ENCODE measurements around the gene ARMH3.

The ARMH3 gene

DNA sequence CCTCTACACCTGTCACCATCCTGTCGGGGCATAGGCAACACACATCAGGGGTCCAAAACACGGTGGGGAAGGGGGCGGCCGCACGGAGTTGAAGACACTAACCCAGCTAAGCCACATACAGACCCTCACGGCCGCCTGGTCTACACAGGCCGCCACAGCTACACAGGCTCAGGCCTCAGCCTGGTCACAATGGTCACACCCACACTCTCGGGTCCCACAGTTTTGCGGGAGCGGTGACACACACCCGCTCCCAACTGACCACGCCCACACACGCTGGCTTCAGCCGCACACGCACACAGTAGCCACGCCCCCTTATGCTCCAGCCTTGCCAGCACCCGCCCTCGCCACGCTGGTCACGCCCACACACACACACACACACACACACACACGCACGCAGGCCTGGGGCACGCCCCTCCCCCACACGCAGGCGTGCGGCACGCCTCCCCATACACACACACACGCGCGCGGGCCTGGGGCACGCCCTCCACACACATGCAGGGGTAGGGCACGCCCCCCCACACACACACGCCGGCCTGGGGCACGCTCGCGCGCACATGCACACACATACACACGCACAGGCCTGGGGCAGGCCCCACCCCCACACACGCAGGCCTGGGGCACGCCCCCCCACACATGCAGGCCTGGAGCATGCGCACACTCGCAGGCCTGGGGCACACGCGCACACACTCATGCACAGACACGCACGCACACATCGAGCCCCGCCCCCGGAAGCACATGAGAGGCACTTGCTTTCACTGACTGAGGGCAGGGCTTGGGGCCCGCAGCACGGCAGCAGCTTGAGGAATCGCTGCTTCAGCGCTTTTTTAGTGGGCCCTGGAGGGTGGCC is 225.4 kb downstream of the ARMH3 start:
- DNase-seq (ENCODE audit: low read depth) = peak; percentile 78

DNA sequence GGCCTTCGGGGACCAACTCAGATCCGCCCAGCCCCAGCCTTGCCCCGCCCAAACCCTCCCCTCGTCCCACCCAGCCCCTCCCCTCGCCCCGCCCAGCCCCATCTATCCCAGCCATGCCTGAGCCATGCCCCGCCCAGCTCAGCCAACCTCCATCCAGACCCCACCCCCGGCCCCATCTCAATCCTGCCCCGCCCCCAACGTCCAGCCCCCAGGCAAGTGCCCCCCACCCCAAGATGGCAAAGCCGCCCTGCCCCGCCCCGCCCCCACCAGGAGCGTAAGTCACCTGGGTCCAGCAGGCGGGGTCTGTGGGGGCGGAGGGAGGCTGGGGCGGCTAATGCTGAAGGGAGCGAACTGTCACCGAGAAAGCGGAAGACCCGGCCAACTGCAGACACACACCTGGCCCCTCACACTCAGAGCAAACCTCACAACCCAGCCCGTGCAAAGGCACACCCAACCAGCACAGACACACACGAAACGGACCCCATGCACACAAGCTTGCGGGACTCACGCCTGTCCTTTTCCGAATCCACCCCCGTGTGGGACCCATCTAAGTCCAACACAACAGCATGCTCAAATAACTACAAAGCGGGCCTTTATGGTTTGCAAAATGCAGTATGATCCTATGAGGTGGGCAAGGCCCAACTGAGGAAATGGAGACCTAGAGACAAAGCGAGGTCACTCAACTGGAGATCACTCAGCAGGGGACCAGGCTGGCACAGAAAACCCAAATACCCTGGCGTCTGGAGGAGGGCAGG is 226.2 kb downstream of the ARMH3 start:
- DNase-seq (ENCODE audit: low read depth) = peak; percentile 31

GRCh38 chr10:101828766-101829551 is 227.0 kb downstream of the ARMH3 start:
- no peak for DNase-seq (ENCODE audit: low read depth)

DNA sequence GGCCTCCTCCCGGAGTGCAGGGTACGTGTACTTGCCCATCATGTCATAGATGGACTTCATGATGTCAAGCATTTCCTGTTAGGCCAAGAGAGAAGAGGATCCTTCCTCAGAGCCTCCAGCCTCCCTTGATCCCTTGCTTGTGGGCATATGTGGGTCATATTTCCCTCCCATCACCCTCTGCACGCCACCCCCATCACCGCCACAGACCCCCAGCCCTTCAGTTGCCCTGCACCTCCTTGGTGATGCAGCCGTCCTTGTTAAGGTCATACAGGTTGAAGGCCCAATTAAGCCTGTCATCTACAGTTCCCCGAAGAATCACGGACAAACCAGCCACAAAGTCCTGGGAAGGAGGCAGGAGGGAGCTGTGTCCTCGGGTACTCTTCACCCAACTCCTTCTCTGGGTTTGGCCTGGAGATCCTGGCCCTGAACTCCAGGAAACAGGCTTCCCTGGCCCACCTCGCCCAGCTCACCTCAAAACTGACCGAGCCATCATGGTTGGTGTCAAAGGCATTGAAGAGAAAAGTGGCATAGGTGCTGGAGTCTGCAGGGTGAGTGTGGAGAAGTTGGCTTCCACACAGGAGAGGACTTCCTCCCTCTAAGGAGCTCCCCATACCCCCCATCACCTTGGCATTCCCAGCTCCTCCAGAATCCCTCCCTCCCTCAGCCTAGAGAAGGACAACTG is 227.9 kb downstream of the ARMH3 start:
- no peak for DNase-seq (ENCODE audit: low read depth)

GRCh38 chr10:101826852-101827434 is 229.0 kb downstream of the ARMH3 start:
- no peak for DNase-seq (ENCODE audit: low read depth)

DNA sequence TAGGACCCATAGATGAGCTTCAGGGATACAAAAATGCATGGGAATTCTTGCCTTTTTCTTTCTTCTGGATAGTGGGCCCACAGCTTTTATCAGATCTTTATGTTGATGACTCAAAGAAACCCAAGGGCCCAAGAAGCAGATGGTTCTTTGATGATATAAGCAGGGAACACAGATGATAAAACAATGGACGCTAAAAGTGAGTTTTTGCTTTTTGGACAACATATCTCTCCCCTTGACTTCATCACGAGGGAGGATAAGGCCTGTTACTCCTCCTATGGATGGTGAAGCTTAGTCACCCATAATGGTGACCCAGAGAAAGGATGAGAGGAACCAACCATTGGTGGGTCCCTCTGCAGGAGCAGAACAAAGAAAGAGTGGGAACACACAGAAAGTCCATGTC is 231.2 kb downstream of the ARMH3 start:
- DNase-seq (ENCODE audit: low read depth) = no peak

- no peak for DNase-seq (ENCODE audit: low read depth)
Observed at GRCh38 chr10:101818872-101819633, 236.9 kb downstream of the ARMH3 start.

GRCh38 chr10:101818119-101818871 is 237.7 kb downstream of the ARMH3 start, which contains the start of gene OGA:
TSS of gene OGA (minus strand) at chr10:101818444. CDS start at chr10:101818022, 422 bp downstream.
- DNase-seq (ENCODE audit: low read depth) = peak; percentile 96

GRCh38 chr10:101817337-101818118 is 238.4 kb downstream of the ARMH3 start:
- no peak for DNase-seq (ENCODE audit: low read depth)

DNA sequence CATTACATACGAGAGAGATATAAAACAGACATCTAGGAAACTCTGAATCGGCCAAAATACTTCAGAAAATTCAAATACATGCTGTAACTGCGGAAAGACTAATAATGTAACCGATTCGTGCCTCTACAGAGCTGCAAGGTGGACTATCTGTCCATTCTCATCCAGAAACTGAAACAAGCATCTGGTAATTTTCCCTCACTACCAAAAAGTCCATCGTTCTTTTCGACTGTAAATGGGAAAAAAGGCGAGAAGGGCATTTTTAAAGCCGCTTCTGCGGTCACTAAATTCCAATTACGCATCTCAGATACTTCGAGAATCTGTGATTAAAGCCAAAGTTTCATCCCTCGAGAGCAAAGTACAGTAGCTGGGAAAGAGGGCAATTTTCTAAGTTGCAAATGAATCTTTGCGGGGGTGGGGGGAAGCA is 239.0 kb downstream of the ARMH3 start:
- no peak for DNase-seq (ENCODE audit: low read depth)

GRCh38 chr10:101816376-101816775 is 239.6 kb downstream of the ARMH3 start:
- no peak for DNase-seq (ENCODE audit: low read depth)

- DNase-seq (ENCODE audit: low read depth) = no peak
Observed at GRCh38 chr10:101814466-101815071, 241.4 kb downstream of the ARMH3 start.

GRCh38 chr10:101812606-101813005 is 243.4 kb downstream of the ARMH3 start:
- DNase-seq (ENCODE audit: low read depth) = no peak

DNA sequence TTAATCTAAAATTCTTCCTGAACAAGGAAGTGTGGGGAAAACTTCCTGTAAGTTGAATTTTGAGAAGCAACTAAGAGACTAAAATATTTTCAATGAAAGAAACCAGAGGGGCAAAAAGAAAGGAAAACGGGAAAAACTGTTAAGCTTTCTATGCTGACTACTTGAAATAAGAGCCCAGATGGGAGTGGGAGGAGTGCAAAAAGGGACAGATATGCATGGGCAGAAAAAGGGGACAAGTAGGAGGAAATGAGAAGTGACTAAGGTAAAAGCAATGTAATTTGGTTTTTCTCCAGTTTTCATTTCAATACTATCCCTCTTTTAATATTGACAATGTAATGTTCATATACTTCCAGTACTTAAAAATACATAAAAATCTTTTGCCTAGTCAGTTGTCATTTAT is 248.8 kb downstream of the ARMH3 start:
- no peak for DNase-seq (ENCODE audit: low read depth)

DNA sequence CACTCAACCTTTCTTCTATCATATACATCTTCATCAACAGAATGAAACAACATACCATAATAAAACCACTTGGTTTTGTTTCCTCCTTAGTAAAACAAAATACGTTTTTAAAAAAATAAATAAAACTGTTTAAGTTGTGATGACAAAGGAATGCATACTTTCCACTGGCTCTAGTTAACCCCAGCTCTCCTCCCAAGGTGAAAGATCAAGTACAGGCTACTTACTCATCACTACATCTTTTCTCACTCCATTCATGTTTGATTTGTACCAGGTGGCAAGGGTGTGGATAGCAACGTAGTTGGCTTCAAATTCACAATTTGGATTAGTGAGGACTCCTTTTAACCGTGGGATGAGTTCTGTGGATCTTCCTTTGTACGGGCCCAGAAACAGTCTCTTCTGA is 252.5 kb downstream of the ARMH3 start:
- DNase-seq (ENCODE audit: low read depth) = no peak

DNA sequence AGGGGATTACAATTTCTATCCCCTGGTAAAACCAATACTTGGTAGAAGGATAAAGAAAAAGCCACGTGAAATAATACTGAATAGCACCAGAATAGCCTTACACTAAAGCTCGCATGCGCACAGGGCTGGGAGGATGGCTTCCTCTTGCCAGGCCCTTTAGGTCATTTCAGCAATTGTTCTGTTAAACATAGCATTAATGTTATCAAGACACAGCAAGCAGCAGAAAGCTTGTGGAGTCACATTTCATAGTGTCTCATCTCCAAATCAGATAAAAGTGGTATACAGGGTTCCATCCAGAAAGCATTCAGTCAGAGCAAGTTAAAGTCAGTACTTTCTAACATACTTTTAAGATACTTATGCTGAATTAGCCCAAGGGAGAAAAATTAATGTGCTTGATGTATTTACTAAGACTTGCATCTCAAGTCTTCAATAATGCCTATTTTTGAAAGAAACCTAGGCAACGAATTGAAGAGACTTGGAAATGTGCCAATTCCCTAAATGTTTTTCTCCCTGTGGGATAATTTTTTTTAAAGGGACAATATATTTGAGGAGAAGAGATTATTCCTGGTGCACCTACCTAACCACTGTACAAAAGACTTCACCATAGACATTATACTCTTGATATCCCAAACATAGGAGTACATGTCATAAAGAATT is 258.4 kb downstream of the ARMH3 start:
- DNase-seq (ENCODE audit: low read depth) = no peak
